IMR-90 (cell line): ENCODE data around the gene ASTL.

Experiments used
- BHLHE40 ChIP-seq: fragments of 150-350 bp; IDR thresholded peaks from 2 replicates; pipeline ENCODE4 v1.6.1; 2016; ENCODE audit warnings: mild to moderate bottlenecking, low read depth, low read length
- CEBPB ChIP-seq: IDR thresholded peaks from 2 replicates; pipeline ENCODE4 v1.6.1; 2012; ENCODE audit warnings: low read depth, low read length, improper control_type of control experiment
- CTCF ChIP-seq: conservative IDR thresholded peaks from 2 replicates; pipeline ENCODE4 v1.5.1; 2012; ENCODE audit warnings: mild to moderate bottlenecking, low read depth, low read length, improper control_type of control experiment
- MXI1 ChIP-seq: IDR thresholded peaks from 2 replicates; pipeline ENCODE4 v1.6.1; 2012; ENCODE audit warnings: low read depth, mild to moderate bottlenecking, low read length, moderate library complexity, borderline replicate concordance
- POLR2A ChIP-seq: IDR thresholded peaks from 2 replicates; pipeline ENCODE4 v1.6.1; 2012; ENCODE audit warnings: mild to moderate bottlenecking, low read depth, low read length
- RAD21 ChIP-seq: IDR thresholded peaks from 2 replicates; pipeline ENCODE4 v1.6.1; 2012; ENCODE audit warnings: low read length, improper control_type of control experiment
- RCOR1 ChIP-seq: IDR thresholded peaks from 2 replicates; pipeline ENCODE4 v1.6.1; 2012; ENCODE audit warnings: mild to moderate bottlenecking, low read length, improper control_type of control experiment; ENCODE audit not compliant: insufficient replicate concordance
- RFX5 ChIP-seq: IDR thresholded peaks from 2 replicates; pipeline ENCODE4 v1.8.0; 2012; ENCODE audit warnings: low read depth, mild to moderate bottlenecking, low read length, moderate library complexity
- USF2 ChIP-seq: fragments of 150-350 bp; IDR thresholded peaks from 2 replicates; pipeline ENCODE4 v1.6.1; 2017; ENCODE audit warnings: mild to moderate bottlenecking, antibody characterized with exemption, low read length, low read depth

- TF ChIP-seq CTCF (no peak), POLR2A (no peak), RFX5 (no peak), MXI1 (no peak), CEBPB (no peak), BHLHE40 (no peak), RCOR1 (no peak), RAD21 (no peak), USF2 (no peak)
Observed at GRCh38 chr2:96104487-96104861, 33.8 kb downstream of the ASTL start.
